Dermis microvascular lymphatic vessel endothelial cell (primary cell): ENCODE results near the gene SLC7A5. TPM values are rescaled to one million over a fixed set of nuclear protein-coding genes. Genes with fewer than 3 reads are reported as not detected.
A peak's percentile ranks its signal among the peaks of the same experiment; 100 is the strongest.
"Not testable (repeated sequence)": the region's sequence is repeated elsewhere in the genome, so short reads cannot be mapped to it uniquely, and the experiment has no call there.

Experiments
- DNase-seq, 2 donors: peaks; one replicate each; pipeline versions ENCODE4 v3.0.0 to v3.0.0-alpha.2; 2010; ENCODE audit warnings: low read depth in 2 of 2
- total RNA-seq: library from RNA; depleted of rRNA; stranded (reverse); fragments of >200 nt; gene quantifications from 2 replicates; pipeline ENCODE4 v1.2.1, GENCODE V29; 2014

Gene SLC7A5
- total RNA-seq, 1 donor from 2014 or later = 2.7 TPM

GRCh38 chr16:87823181-87823929 lies 46.0 kb downstream of the SLC7A5 start:
- DNase-seq = no peak

DNA sequence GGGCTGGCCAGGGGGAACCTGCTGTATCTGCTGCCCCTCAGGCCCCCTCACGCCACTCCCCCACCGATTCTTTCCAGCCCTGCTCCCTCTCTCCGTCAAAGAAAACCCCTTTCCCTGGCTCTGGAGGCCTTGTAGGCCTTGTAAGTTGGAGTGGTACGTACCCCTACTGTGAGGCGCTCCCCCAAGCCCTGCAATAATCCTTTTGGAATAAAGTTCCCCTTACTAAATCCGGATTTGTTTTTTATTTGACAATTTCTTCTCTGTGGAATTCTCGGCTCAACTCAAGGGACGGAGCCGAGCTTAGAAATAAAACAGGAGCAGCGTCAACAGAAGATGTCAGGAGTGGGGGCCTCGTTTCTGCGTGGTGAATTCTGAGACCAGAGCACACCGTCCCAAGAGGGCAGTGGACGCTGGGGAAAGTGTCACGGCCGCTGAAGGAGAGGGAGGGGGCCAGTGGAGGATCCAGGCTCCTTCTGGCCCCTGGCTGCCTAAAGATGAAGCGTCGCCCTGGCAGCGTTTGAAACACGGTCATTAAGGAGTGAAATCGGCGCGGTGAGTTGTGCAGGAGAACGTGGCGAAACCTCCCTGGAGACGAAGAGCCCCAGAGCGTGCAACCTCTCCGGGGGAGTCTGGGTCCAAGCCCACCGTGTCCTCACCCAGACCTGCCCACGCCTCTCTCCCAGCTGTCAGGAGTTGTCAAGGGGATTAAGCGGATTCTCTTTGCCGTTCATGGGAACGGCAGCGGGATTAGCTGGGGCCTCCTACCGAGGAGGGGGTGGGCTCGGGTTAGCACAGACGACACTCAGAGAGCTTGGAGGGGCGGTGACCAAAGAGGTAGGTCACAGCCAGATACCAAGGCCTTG lies 47.0 kb downstream of the SLC7A5 start:
- no peak for DNase-seq

DNA sequence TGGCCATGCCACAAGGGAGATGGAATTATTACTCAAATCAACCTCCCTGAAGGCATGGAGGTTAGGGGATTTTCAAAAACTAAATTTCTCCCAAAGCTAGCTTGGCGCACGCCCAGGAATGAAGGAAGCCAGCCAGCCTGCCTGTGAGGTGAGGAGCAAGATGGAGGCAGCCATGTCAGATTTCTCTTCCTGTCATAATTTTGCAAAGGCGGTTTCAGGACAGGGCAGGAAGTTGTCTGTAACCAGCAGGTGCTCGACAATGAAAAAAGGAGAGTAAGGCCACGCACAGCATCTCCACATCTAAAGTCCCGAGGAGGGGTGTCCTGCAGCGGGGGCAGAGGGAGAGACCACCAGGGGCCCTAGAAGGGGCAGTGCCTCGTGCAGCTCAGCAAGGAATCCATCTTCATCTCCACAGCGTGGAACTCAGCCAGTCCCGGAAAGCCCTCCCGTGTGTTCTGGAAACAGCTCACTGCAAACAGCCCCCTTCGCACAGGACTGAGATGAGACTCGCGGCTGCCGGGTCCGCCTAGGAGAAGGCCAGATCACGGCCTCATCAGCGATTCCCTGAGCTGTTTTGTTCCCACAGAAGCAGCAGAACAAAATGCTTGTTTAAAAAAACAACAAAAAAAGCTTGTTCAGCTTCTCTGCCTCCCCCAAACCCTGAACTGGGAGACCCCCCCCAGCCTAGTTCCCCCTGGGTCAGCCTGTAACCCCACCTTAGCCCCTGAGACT lies 47.8 kb downstream of the SLC7A5 start:
- DNase-seq = no peak

DNA sequence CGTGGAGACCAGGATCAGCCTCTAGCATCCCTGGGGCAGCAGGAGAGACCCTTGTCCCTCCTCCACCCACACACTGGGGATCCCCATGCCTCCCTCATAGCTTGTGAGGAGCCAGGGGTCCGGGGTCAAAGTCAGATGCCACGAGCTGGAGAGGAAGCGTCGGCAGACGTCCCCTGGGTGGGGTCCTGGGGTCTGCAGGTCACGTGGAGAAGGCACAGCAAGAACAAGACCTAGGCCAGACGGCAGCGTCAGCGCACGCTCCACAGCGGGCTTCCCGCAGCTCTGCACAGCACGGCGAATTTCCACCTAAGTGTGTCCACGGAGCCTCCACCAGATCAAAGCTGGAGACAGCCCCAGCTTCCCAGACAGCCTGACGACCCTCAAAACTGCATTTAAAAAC lies 49.3 kb downstream of the SLC7A5 start:
- no peak for DNase-seq

- no peak for DNase-seq
Observed at GRCh38 chr16:87819282-87819681, 50.0 kb downstream of the SLC7A5 start.

GRCh38 chr16:87818533-87819161 lies 50.7 kb downstream of the SLC7A5 start:
- DNase-seq = no peak

DNA sequence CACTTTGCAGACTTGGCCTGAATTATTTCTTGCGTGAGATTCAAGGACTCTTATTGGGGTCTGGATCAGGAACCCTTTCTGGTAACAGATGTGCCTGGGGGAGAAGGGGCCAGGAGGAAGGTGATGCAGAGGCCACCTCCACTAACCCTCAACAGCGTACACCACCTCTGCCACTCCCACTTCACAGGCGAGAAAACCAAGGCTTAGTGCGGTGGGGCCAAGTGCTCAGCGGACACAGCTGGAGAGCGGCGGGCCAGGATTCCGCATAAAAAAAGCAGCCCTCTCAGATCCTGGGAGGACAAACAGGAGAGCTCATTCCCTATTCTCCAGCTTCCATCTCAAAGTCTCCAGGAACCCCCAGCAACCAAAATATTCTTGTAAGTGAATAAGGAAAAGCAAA lies 51.4 kb downstream of the SLC7A5 start:
- DNase-seq = no peak

DNA sequence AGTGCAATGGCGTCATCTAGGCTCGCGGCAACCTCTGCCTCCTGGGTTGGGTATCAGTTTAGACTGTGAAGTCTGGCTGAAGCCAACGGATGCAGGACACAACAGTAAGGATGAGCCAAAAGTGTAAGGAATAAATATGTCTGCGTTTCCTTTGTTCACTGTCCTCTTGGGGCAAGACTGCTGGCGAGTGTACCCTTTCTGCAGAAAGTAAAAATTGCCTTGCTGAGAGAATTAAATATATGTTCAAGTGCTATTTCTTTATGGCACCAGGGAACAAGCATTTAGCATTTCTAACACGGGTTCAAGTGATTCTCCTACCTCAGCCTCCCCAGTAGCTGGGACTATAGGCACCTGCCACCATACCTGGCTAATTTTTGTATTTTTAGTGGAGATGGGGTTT lies 51.9 kb downstream of the SLC7A5 start:
- not testable (repeated sequence) for DNase-seq

- DNase-seq = no peak
Observed at GRCh38 chr16:87816507-87817100, 52.7 kb downstream of the SLC7A5 start.

DNA sequence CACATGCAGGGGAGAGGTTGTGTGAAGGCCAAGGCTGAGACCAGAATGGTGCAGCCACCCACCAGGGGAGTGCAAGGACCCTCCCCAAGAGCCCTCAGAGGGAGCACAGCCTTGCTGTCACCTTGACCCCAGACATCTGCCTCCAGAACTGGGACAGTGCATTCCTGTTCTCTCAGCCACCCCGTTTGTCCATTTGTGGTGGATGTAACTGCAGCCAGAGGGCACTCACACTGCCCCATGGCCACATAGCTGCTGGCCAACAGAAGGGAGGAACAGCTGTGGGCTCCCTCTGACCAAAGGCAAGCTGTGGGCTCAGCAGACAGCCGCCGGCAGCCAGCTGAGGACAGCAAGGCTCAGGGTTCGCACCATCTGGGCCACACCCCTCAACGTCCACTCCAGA lies 53.7 kb downstream of the SLC7A5 start:
- DNase-seq = no peak

DNA sequence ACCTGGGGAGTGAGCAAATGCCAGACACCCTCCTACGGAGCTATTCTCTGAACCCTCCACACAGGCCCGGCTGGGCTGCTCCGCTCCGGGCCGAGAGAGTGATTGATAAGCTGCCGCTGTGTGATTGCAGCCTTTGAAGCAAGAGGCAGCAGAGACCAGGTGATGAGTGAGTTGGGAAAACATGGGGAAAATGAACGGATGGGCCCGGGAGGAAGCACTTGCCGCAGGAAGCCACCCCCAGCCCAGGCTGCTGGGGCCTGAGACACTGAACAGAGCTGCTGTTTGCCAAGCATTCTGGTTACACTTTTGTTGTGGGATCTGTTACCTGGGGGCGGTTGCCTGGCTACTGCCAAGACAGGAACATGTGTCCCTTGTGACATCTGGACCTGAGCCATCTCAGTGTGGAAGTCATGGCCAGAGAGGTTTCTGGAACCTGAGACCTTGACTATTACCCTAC lies 57.1 kb downstream of the SLC7A5 start:
- peak; percentile 29 to 32 for DNase-seq

- not testable (repeated sequence) for DNase-seq
Observed at GRCh38 chr16:87811454-87811853, 57.9 kb downstream of the SLC7A5 start.

DNA sequence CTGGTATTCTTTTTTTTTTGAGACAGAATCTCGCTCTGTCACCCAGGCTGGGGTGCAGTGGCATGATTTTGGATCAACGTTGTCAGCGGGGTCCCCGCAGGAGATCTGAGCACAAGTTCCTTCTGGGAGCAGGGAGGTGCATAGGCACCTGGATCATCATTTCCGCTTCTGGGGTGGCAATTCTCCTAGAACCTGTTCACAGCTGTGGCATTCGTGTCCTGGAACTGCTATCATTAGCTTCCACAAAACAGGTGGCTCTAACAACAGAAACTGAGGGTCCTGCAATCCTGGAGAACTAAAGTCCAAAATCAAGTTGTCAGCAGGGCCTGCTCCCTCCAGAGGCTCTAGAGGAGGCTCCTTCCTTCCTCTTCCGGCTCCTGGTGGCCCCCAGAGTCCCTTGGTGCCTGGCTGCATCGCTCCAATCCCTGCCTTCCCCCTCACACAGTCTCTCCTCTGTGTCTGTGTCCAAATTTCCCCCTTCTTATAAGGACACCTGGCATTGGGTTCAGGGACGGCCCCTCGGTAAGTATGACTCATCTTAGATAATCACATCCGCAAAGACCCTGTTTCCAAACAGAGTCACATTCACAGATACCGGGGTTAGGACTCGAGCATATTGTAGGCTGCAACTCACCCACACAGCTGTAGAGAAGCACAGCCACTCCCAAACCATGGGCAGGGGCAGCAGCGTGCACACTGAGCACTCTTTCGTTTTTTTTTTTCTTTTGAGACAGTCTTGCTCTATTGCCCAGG lies 60.0 kb downstream of the SLC7A5 start:
- DNase-seq = peak in 1 of 2 donors; percentile 54

- DNase-seq = no peak
Observed at GRCh38 chr16:87808108-87808507, 61.2 kb downstream of the SLC7A5 start.

- DNase-seq = peak; percentile 18 to 84
Observed at GRCh38 chr16:87806641-87807546, 62.4 kb downstream of the SLC7A5 start.

GRCh38 chr16:87806261-87806640 lies 63.1 kb downstream of the SLC7A5 start:
- peak in 1 of 2 donors; percentile 10 for DNase-seq

GRCh38 chr16:87803385-87803784 lies 65.9 kb downstream of the SLC7A5 start:
- DNase-seq = no peak

GRCh38 chr16:87802670-87803069 lies 66.6 kb downstream of the SLC7A5 start:
- DNase-seq = no peak

DNA sequence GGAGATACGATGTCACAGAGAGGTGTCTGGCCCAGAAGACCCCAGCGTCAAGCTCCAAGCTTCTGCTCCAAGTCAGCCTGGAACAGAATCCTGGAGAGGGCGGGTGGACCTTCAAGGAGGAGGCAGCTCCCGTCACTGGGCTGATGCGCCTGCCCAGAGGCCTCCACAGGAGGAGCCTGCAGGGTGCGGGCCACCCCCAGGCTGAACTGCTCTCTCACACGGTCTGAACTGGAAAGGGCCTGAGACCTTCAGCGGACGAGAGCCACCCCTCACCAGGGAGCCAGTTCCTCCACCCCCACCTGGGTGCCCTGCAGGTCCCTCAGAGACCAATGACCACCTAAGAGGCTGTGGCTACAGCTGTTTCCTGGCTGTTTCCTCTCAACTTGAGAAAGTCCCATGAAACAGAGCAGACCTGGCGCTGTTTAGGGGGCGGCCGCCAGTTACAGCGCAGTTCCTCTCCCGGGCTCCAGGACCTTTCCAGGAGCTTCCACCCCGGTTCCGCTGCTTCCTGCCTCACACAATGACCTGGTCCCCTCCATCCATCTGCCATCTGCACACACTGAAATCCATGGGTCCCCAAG lies 67.5 kb downstream of the SLC7A5 start:
- peak in 1 of 2 donors; percentile 8 for DNase-seq
